ENCODE data around the gene ZNF813. TPM values are rescaled to one million over a fixed set of nuclear protein-coding genes. Genes with fewer than 3 reads are reported as not detected.

The ZNF813 gene
- total RNA-seq, 1 donor from 2014 or later = 2.2 TPM

DNA sequence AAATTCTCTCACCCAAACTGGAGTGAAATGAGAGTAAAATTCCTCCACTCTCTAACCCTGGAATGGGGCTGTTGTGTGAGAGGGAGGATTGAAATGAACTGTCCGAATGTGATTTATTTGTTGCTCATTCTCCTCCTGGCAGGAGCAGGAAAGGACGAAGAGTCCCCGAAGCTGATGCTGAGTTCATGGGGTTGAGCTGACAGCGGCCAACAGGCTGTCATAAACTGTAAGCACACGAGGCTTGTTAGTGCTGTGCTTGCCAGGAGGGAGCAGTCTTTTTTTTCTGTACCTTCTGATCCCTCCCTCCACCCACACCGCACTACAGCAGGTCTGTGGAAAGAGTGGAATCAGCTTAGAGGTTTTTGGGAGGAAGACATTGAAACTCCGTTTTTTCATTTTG is 37.4 kb downstream of the ZNF813 start:
- no peak overlapping the region for H3K27ac Mint-ChIP-seq (ENCODE audit: unreplicated experiment)
- DNase-seq (ENCODE audit: low spot score) = no peak
- H3K4me3 Mint-ChIP-seq (ENCODE audit: unreplicated experiment) = no peak overlapping the region
- H3K27me3 Mint-ChIP-seq (ENCODE audit: low read depth) = no peaks in the 10 kb centered on the region
- H3K9me3 Mint-ChIP-seq (ENCODE audit: low read depth) = peaks cover 18% of the 10 kb centered on the region
- H3K4me1 Mint-ChIP-seq (ENCODE audit: low read depth) = no peaks in the 10 kb centered on the region
- TF ChIP-seq, protein P1, sequence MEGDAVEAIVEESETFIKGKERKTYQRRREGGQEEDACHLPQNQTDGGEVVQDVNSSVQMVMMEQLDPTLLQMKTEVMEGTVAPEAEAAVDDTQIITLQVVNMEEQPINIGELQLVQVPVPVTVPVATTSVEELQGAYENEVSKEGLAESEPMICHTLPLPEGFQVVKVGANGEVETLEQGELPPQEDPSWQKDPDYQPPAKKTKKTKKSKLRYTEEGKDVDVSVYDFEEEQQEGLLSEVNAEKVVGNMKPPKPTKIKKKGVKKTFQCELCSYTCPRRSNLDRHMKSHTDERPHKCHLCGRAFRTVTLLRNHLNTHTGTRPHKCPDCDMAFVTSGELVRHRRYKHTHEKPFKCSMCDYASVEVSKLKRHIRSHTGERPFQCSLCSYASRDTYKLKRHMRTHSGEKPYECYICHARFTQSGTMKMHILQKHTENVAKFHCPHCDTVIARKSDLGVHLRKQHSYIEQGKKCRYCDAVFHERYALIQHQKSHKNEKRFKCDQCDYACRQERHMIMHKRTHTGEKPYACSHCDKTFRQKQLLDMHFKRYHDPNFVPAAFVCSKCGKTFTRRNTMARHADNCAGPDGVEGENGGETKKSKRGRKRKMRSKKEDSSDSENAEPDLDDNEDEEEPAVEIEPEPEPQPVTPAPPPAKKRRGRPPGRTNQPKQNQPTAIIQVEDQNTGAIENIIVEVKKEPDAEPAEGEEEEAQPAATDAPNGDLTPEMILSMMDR (IDR thresholded peaks at IDR 0.05) = no peak
- H3K36me3 Mint-ChIP-seq (ENCODE audit: low read depth) = no peaks in the 10 kb centered on the region

DNA sequence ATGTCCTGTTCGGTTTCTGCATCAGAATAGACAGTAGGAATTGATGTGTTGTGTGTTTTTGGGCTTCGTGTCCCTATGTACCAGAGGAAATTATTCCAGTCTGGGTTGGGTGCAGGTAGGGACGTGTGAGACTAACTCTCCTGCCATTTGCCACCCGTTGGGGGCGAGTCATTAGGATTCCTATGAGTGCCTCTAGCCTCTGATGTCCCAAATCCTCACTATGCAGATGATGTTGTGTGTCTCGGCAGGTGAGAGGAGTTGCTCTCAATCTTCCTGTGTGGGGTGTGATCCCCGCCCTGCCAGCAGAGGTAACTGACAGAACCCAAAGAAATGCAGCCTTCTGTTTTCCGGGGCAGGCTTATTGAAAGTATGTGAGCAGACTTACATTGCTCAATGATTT is 39.2 kb downstream of the ZNF813 start:
- Mint-ChIP-seq H3K4me3 (ENCODE audit: unreplicated experiment) (no peak overlapping the region), H3K9me3 (ENCODE audit: low read depth) (peaks cover 7% of the 10 kb centered on the region), H3K27ac (ENCODE audit: unreplicated experiment) (no peak overlapping the region), H3K36me3 (ENCODE audit: low read depth) (no peaks in the 10 kb centered on the region), H3K4me1 (ENCODE audit: low read depth) (no peaks in the 10 kb centered on the region), H3K27me3 (ENCODE audit: low read depth) (no peaks in the 10 kb centered on the region)
- DNase-seq (ENCODE audit: low spot score) = no peak
- TF ChIP-seq, protein P1 (IDR thresholded peaks at IDR 0.05) = no peak

DNA sequence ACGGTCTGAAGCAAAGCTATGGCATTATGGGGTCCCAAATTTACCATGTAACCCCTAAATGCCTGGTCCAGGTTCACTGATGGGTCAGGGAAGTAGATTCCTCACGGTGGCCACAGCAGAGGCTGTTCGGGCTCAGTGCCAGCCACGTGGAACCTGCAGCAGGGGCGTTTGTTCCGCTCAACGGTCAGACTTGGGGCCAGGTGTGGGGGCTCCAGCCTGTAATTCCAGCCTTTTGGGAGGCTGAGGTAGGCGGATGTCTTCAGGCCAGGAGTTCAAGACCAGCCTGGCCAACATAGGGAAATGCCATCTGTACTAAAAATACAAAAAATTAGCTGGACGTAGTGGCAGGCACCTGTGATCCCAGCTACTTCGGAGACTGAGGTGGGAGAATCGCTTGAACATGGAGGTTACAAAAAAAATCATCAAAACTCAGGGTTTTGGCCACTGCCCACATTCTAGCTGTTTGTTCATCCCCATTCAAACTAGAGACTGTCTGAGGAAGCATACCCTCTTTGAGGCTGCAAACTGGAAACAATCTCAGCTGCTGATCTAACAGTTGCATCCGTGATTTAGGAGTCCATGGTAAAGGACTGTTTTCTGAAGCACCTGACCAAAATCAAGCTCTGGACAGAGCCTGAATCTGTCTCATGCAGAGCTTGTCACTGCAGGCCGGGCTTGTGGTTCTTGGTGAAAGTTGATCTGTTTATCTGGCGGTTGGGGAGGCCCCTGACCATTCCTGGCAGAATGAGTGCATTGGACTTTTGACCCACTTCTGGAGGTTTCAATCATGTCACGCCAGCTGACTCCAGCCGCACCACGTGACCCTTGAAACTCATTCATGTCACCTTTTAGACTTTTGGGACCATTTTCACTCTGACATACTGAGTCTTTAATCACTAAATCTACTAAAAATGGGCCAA is 40.2 kb downstream of the ZNF813 start:
- TF ChIP-seq, protein P1 (IDR thresholded peaks at IDR 0.05) = no peak
- no peaks in the 10 kb centered on the region for H3K27me3 Mint-ChIP-seq (ENCODE audit: low read depth)
- no peak overlapping the region for H3K27ac Mint-ChIP-seq (ENCODE audit: unreplicated experiment)
- no peaks in the 10 kb centered on the region for H3K4me1 Mint-ChIP-seq (ENCODE audit: low read depth)
- H3K4me3 Mint-ChIP-seq (ENCODE audit: unreplicated experiment) = no peak overlapping the region
- H3K36me3 Mint-ChIP-seq (ENCODE audit: low read depth) = no peaks in the 10 kb centered on the region
- no peak for DNase-seq (ENCODE audit: low spot score)
- peaks cover 3% of the 10 kb centered on the region for H3K9me3 Mint-ChIP-seq (ENCODE audit: low read depth)

DNA sequence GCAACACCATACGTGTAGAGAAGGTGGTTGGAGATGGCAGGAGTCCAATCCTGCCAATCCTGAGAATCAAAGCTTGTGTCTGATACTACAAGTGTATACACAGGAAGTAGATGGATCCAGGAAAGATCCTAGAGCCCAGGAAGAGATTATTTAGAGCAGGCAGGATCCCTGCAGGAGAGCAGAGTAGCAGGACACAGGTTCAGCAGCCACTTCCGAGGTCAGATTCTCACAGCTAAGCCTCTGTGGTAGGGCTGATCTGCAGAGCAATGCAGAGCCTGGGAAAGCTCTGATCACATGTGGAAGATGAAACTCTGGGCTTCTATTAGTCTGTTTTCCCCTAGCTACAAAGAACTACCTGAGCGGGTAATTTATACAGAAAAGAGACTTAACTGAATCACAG is 41.9 kb downstream of the ZNF813 start:
- Mint-ChIP-seq H3K9me3 (ENCODE audit: low read depth) (peaks cover 3% of the 10 kb centered on the region), H3K27me3 (ENCODE audit: low read depth) (no peaks in the 10 kb centered on the region), H3K27ac (ENCODE audit: unreplicated experiment) (no peak overlapping the region), H3K36me3 (ENCODE audit: low read depth) (no peaks in the 10 kb centered on the region), H3K4me3 (ENCODE audit: unreplicated experiment) (no peak overlapping the region), H3K4me1 (ENCODE audit: low read depth) (no peaks in the 10 kb centered on the region)
- DNase-seq (ENCODE audit: low spot score) = no peak
- TF ChIP-seq, protein P1 (IDR thresholded peaks at IDR 0.05) = no peak

DNA sequence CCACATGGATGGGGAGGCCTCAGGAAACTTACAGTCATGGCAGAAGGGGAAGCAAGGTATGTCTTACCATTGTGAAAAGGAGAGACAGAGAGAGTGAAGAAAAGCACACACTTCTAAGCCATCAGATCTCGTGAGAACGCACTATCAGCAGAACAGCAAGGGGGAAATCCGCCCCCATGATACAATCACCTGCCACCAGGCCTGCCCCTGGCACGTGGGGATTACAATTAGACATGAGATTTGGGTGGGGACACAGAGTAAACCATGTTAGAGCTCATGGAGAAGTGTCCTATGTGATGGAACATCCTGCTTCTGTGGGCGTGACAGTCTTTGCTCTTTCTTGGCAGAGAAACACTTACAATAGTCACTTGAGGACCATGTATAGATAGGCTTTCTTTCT is 42.3 kb downstream of the ZNF813 start:
- Mint-ChIP-seq H3K27me3 (ENCODE audit: low read depth) (no peaks in the 10 kb centered on the region), H3K36me3 (ENCODE audit: low read depth) (no peaks in the 10 kb centered on the region), H3K27ac (ENCODE audit: unreplicated experiment) (no peak overlapping the region), H3K9me3 (ENCODE audit: low read depth) (peaks cover 3% of the 10 kb centered on the region), H3K4me3 (ENCODE audit: unreplicated experiment) (no peak overlapping the region), H3K4me1 (ENCODE audit: low read depth) (no peaks in the 10 kb centered on the region)
- DNase-seq (ENCODE audit: low spot score) = no peak
- TF ChIP-seq, protein P1 (IDR thresholded peaks at IDR 0.05) = no peak
